GM20431 (cell line): ENCODE results near the gene EPG5.
"Not testable (repeated sequence)": the region's sequence is repeated elsewhere in the genome, so short reads cannot be mapped to it uniquely, and the experiment has no call there.

Source experiments
- in situ Hi-C: fragments of 300-500 bp; cut with MseI, MboI; formaldehyde crosslinking; loops from one replicate; pipeline ENCODE4 v1.15.0; 2020; ENCODE audit warnings: low sequenced_read_pairs; ENCODE audit not compliant: unreplicated experiment

The EPG5 gene

GRCh38 chr18:45877403-45877802 lies 89.7 kb downstream of the EPG5 start:
- in situ Hi-C loops, result no loop called here

- in situ Hi-C loops, result no loop called here
Observed at GRCh38 chr18:45876161-45876560, 91.0 kb downstream of the EPG5 start.

- in situ Hi-C loops, result no loop called here
Observed at GRCh38 chr18:45874491-45875184, 92.5 kb downstream of the EPG5 start.

- in situ Hi-C loops, result no loop called here
Observed at GRCh38 chr18:45871431-45872084, 95.6 kb downstream of the EPG5 start.

GRCh38 chr18:45870419-45870818 lies 96.7 kb downstream of the EPG5 start:
- in situ Hi-C loops, result no loop called here

- in situ Hi-C loops, result no loop called here
Observed at GRCh38 chr18:45865466-45865865, 101.7 kb downstream of the EPG5 start.

- in situ Hi-C loops, result no loop called here
Observed at GRCh38 chr18:45864081-45864480, 103.0 kb downstream of the EPG5 start.

- in situ Hi-C loops, result no loop called here
Observed at GRCh38 chr18:45863469-45863868, 103.7 kb downstream of the EPG5 start.

- in situ Hi-C loops, result no loop called here
Observed at GRCh38 chr18:45861926-45862325, 105.2 kb downstream of the EPG5 start.

- in situ Hi-C loops, result no loop called here
Observed at GRCh38 chr18:45860971-45861370, 106.2 kb downstream of the EPG5 start.

GRCh38 chr18:45860492-45860891 lies 106.6 kb downstream of the EPG5 start:
- in situ Hi-C loops, result no loop called here

- in situ Hi-C loops, result no loop called here
Observed at GRCh38 chr18:45859334-45859733, 107.8 kb downstream of the EPG5 start.

GRCh38 chr18:45856531-45856930 lies 110.6 kb downstream of the EPG5 start:
- in situ Hi-C loops, result no loop called here

GRCh38 chr18:45854036-45854586 lies 113.0 kb downstream of the EPG5 start:
- in situ Hi-C loops, result no loop called here

GRCh38 chr18:45852631-45853030 lies 114.5 kb downstream of the EPG5 start:
- in situ Hi-C loops, result no loop called here

GRCh38 chr18:45851161-45851925 lies 115.8 kb downstream of the EPG5 start:
- in situ Hi-C loops, result no loop called here

- in situ Hi-C loops, result no loop called here
Observed at GRCh38 chr18:45850021-45850420, 117.1 kb downstream of the EPG5 start.

GRCh38 chr18:45849529-45849928 lies 117.6 kb downstream of the EPG5 start:
- in situ Hi-C loops, result no loop called here

- in situ Hi-C loops, result not testable (repeated sequence)
Observed at GRCh38 chr18:45848643-45849042, 118.5 kb downstream of the EPG5 start.

GRCh38 chr18:45847119-45847518 lies 120.0 kb downstream of the EPG5 start:
- in situ Hi-C loops, result no loop called here

- in situ Hi-C loops, result no loop called here
Observed at GRCh38 chr18:45845410-45845809, 121.7 kb downstream of the EPG5 start.
